HepG2 (cell line): ENCODE measurements around the gene IGF2BP1. TPM values are rescaled to one million over a fixed set of nuclear protein-coding genes. Genes with fewer than 3 reads are reported as not detected.

ENCODE experiments used
- AGO1 ChIP-seq: fragments of 200-400 bp; formaldehyde crosslinking; IDR thresholded peaks from 2 replicates; pipeline ENCODE4 v1.6.1; 2017; ENCODE audit warnings: mild to moderate bottlenecking, low read depth, low read length, moderate library complexity; ENCODE audit not compliant: poor library complexity, severe bottlenecking
- HOXA5 ChIP-seq: sonication (generic); formaldehyde crosslinking; IDR thresholded peaks from 2 replicates; pipeline ENCODE4 v1.4.0; 2020; ENCODE audit warnings: missing genetic modification reagents
- MAZ ChIP-seq, 2 experiments: sonication (generic) in 1 of 2; formaldehyde crosslinking in 1 of 2; IDR thresholded peaks; 2 replicates each; pipeline versions ENCODE4 v1.5.0 to v1.6.1; 2012 to 2020; ENCODE audit warnings: low read depth in 2 of 2, mild to moderate bottlenecking in 2 of 2, borderline replicate concordance in 1 of 2, improper control_type of control experiment in 1 of 2, low read length in 1 of 2, missing genetic modification reagents in 1 of 2, moderate library complexity in 1 of 2
- MEIS1 ChIP-seq: sonication (generic); formaldehyde crosslinking; IDR thresholded peaks from 2 replicates; pipeline ENCODE4 v1.9.0; 2021; ENCODE audit warnings: mild to moderate bottlenecking, missing genetic modification reagents, moderate library complexity, borderline replicate concordance
- MTF2 ChIP-seq: sonication (generic); formaldehyde crosslinking; IDR thresholded peaks from 2 replicates; pipeline ENCODE4 v1.5.0; 2020; ENCODE audit warnings: missing genetic modification reagents, borderline replicate concordance
- NAIF1 ChIP-seq: sonication (generic); formaldehyde crosslinking; IDR thresholded peaks from 2 replicates; pipeline ENCODE4 v1.5.0; 2020; ENCODE audit warnings: mild to moderate bottlenecking, missing genetic modification reagents, borderline replicate concordance
- SMAD1 ChIP-seq: sonication (generic); formaldehyde crosslinking; IDR thresholded peaks from 2 replicates; pipeline ENCODE4 v1.4.0; 2020; ENCODE audit warnings: missing genetic modification reagents, low read depth, mild to moderate bottlenecking, borderline replicate concordance
- SNRNP70 ChIP-seq: fragments of 200-400 bp; formaldehyde crosslinking; IDR thresholded peaks from 2 replicates; pipeline ENCODE4 v1.6.1; 2017; ENCODE audit warnings: mild to moderate bottlenecking, low read depth, low read length, moderate library complexity
- ZMYM2 ChIP-seq: sonication (generic); formaldehyde crosslinking; IDR thresholded peaks from 2 replicates; pipeline ENCODE4 v1.8.0; 2022; ENCODE audit warnings: mild to moderate bottlenecking, missing genetic modification reagents
- ZNF234 ChIP-seq: sonication (generic); formaldehyde crosslinking; conservative IDR thresholded peaks from 2 replicates; pipeline ENCODE4 v1.5.1; 2020; ENCODE audit warnings: mild to moderate bottlenecking, missing genetic modification reagents
- ZNF335 ChIP-seq: sonication (generic); formaldehyde crosslinking; IDR thresholded peaks from 2 replicates; pipeline ENCODE4 v1.4.0; 2020; ENCODE audit warnings: missing genetic modification reagents
- ZNF460 ChIP-seq: sonication (generic); formaldehyde crosslinking; IDR thresholded peaks from 2 replicates; pipeline ENCODE4 v1.5.1; 2020; ENCODE audit warnings: missing genetic modification reagents, mild to moderate bottlenecking, borderline replicate concordance
- ZNF660 ChIP-seq: sonication (generic); formaldehyde crosslinking; IDR thresholded peaks from 2 replicates; pipeline ENCODE4 v1.5.1; 2020; ENCODE audit warnings: mild to moderate bottlenecking, low read depth, missing genetic modification reagents, borderline replicate concordance
- ZNF7 ChIP-seq: IDR thresholded peaks from 2 replicates; pipeline ENCODE4 v1.6.1; 2016; ENCODE audit warnings: missing biosample characterization, missing genetic modification reagents
- ZSCAN31 ChIP-seq: sonication (generic); formaldehyde crosslinking; IDR thresholded peaks from 2 replicates; pipeline ENCODE4 v1.5.0; 2020; ENCODE audit warnings: low read depth, mild to moderate bottlenecking, missing genetic modification reagents
- polyA plus RNA-seq, 8 experiments: library from polyadenylated mRNA; depleted of rRNA in 3 of 8; stranded (reverse) in 7 of 8; unstranded in 1 of 8; fragments of >200 nt; fragmentation: Illumina TruSeq in 4 of 8; extraction: Trizol in 4 of 8; gene quantifications; 2 replicates each; pipeline versions ENCODE4 v1.2.1 to v1.2.3, GENCODE V29; 2011 to 2016; ENCODE audit warnings: low read depth in 4 of 8, missing spikeins in 1 of 8, mixed read lengths in 1 of 8; ENCODE audit not compliant: insufficient read depth in 1 of 8
- total RNA-seq, 5 experiments: library from RNA; depleted of rRNA; stranded (reverse); fragments of >200 nt; fragmentation: Illumina TruSeq; extraction: Trizol; gene quantifications; 2 replicates each; pipeline ENCODE4 v1.2.3, GENCODE V29; 2016; ENCODE audit warnings: low read depth in 1 of 5
- TF ChIP-seq, protein P1 (sequence below): sonication (generic); formaldehyde crosslinking; IDR thresholded peaks from 2 replicates; pipeline ENCODE4 v1.5.0; 2020; ENCODE audit warnings: missing genetic modification reagents, mild to moderate bottlenecking, borderline replicate concordance
- TF ChIP-seq, protein P2 (sequence below): sonication (generic); formaldehyde crosslinking; IDR thresholded peaks from 2 replicates; pipeline ENCODE4 v1.4.0; 2020; ENCODE audit warnings: missing genetic modification reagents
- TF ChIP-seq, protein P3 (sequence below): IDR thresholded peaks from 2 replicates; pipeline ENCODE4 v1.6.1; 2016; ENCODE audit warnings: mild to moderate bottlenecking
- TF ChIP-seq, protein P4 (sequence below): sonication (generic); formaldehyde crosslinking; IDR thresholded peaks from 2 replicates; pipeline ENCODE4 v1.4.0; 2020; ENCODE audit warnings: missing genetic modification reagents
- TF ChIP-seq, protein P5 (sequence below): sonication (generic); formaldehyde crosslinking; IDR thresholded peaks from 2 replicates; pipeline ENCODE4 v1.5.1; 2020; ENCODE audit warnings: missing genetic modification reagents, mild to moderate bottlenecking, borderline replicate concordance
- TF ChIP-seq, protein P6 (sequence below): sonication (generic); formaldehyde crosslinking; IDR thresholded peaks from 2 replicates; pipeline ENCODE4 v1.4.0; 2020; ENCODE audit warnings: missing genetic modification reagents, low read depth, mild to moderate bottlenecking, borderline replicate concordance

IGF2BP1 gene
- total and polyA plus RNA-seq, 2 of the 13 experiments (the other 11 are each of a cell fraction or from before 2014, with no cell fraction given) = 29.7 to 75.1 TPM

DNA sequence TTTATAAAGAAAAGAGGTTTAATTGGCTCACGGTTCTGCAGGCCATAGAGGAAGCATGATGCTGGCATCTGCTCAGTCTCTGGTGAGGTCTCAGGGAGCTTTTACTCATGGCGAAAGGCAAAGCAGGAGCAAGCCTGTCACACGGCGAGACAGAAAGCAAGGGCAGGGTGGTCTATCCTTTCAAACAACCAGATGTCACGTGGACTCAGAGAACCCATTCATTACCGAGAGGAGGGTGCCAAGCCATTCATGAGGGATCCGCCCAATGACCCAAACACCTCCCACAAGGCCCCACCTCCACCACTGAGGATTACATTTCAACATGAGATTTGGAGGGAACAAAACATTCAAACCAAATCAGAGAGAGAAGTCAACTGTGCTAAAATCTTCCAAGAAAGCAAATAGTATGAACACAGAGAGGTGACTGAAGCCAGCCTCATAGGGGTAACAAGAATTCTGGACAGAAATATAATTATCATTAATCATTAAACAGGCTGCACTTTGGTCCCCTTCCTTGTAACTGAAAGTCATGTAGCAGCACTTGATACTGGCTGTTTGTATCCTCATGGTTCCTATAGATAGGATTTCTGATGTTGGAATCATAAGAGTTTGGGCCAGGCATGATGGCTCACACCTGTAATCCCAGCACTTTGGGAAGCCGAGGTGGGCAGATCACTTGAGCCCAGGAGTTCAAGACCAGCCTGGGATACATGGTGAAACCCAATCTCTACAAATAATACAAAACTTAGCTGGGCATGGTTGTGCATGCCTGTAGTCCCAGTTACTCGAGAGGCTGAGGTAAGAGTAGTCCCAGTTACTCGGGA, 82.9 kb downstream of the IGF2BP1 start (continued):
- TF ChIP-seq ZNF660 (CRISPR knock-in tag) = no peak
- TF ChIP-seq ZNF460 (CRISPR knock-in tag) = no peak
- no peak for TF ChIP-seq SNRNP70
- TF ChIP-seq ZNF234 (CRISPR knock-in tag) = no peak
- TF ChIP-seq, protein P1, sequence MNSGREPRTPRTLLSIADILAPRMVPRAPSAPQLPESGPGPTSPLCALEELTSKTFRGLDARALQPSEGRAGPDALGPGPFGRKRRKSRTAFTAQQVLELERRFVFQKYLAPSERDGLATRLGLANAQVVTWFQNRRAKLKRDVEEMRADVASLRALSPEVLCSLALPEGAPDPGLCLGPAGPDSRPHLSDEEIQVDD (CRISPR knock-in tag) = no peak
- TF ChIP-seq, protein P2, sequence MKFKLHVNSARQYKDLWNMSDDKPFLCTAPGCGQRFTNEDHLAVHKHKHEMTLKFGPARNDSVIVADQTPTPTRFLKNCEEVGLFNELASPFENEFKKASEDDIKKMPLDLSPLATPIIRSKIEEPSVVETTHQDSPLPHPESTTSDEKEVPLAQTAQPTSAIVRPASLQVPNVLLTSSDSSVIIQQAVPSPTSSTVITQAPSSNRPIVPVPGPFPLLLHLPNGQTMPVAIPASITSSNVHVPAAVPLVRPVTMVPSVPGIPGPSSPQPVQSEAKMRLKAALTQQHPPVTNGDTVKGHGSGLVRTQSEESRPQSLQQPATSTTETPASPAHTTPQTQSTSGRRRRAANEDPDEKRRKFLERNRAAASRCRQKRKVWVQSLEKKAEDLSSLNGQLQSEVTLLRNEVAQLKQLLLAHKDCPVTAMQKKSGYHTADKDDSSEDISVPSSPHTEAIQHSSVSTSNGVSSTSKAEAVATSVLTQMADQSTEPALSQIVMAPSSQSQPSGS (CRISPR knock-in tag) = no peak
- TF ChIP-seq, protein P3, sequence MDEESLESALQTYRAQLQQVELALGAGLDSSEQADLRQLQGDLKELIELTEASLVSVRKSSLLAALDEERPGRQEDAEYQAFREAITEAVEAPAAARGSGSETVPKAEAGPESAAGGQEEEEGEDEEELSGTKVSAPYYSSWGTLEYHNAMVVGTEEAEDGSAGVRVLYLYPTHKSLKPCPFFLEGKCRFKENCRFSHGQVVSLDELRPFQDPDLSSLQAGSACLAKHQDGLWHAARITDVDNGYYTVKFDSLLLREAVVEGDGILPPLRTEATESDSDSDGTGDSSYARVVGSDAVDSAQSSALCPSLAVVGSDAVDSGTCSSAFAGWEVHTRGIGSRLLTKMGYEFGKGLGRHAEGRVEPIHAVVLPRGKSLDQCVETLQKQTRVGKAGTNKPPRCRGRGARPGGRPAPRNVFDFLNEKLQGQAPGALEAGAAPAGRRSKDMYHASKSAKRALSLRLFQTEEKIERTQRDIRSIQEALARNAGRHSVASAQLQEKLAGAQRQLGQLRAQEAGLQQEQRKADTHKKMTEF (CRISPR knock-in tag) = peak; percentile 61; the same call in 1 of the 2 replicates
- TF ChIP-seq, protein P4, sequence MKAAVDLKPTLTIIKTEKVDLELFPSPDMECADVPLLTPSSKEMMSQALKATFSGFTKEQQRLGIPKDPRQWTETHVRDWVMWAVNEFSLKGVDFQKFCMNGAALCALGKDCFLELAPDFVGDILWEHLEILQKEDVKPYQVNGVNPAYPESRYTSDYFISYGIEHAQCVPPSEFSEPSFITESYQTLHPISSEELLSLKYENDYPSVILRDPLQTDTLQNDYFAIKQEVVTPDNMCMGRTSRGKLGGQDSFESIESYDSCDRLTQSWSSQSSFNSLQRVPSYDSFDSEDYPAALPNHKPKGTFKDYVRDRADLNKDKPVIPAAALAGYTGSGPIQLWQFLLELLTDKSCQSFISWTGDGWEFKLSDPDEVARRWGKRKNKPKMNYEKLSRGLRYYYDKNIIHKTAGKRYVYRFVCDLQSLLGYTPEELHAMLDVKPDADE (CRISPR knock-in tag) = no peak
- TF ChIP-seq AGO1 = no peak
- no peak for TF ChIP-seq ZNF335 (CRISPR knock-in tag)
- TF ChIP-seq, protein P5, sequence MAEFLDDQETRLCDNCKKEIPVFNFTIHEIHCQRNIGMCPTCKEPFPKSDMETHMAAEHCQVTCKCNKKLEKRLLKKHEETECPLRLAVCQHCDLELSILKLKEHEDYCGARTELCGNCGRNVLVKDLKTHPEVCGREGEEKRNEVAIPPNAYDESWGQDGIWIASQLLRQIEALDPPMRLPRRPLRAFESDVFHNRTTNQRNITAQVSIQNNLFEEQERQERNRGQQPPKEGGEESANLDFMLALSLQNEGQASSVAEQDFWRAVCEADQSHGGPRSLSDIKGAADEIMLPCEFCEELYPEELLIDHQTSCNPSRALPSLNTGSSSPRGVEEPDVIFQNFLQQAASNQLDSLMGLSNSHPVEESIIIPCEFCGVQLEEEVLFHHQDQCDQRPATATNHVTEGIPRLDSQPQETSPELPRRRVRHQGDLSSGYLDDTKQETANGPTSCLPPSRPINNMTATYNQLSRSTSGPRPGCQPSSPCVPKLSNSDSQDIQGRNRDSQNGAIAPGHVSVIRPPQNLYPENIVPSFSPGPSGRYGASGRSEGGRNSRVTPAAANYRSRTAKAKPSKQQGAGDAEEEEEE (CRISPR knock-in tag) = no peak
- TF ChIP-seq, protein P6, sequence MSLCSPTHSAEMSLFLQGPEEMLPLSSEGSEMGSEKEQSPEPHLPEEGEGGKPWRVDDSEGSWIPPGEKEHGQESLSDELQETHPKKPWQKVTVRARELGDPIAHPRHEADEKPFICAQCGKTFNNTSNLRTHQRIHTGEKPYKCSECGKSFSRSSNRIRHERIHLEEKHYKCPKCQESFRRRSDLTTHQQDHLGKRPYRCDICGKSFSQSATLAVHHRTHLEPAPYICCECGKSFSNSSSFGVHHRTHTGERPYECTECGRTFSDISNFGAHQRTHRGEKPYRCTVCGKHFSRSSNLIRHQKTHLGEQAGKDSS (CRISPR knock-in tag) = no peak
- no peak for TF ChIP-seq SMAD1
- peak; percentile 96 for TF ChIP-seq ZNF7 (CRISPR knock-in tag)
- TF ChIP-seq NAIF1 (CRISPR knock-in tag) = peak; percentile 37; the same call in 1 of the 2 replicates
- no peak for TF ChIP-seq HOXA5 (CRISPR knock-in tag)
- no peak for TF ChIP-seq MTF2
- TF ChIP-seq ZSCAN31 = no peak
- peak; percentile 56 for TF ChIP-seq ZMYM2 (CRISPR knock-in tag)
- no peak for TF ChIP-seq MEIS1 (CRISPR knock-in tag)
- TF ChIP-seq MAZ (IDR thresholded peaks at IDR 0.05; ENCODE audit: borderline replicate concordance, low read depth, low read length) = no peak
- TF ChIP-seq MAZ (CRISPR knock-in tag; IDR thresholded peaks at IDR 0.05; ENCODE audit: low read depth) = no peak
